ENCODE data around the gene APBB3.
"Not testable (repeated sequence)": the region's sequence is repeated elsewhere in the genome, so short reads cannot be mapped to it uniquely, and the experiment has no call there.

Gene APBB3, protein sequence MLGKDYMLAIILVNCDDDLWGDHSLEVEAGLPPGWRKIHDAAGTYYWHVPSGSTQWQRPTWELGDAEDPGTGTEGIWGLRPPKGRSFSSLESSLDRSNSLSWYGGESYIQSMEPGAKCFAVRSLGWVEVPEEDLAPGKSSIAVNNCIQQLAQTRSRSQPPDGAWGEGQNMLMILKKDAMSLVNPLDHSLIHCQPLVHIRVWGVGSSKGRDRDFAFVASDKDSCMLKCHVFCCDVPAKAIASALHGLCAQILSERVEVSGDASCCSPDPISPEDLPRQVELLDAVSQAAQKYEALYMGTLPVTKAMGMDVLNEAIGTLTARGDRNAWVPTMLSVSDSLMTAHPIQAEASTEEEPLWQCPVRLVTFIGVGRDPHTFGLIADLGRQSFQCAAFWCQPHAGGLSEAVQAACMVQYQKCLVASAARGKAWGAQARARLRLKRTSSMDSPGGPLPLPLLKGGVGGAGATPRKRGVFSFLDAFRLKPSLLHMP

GRCh38 chr5:140564196-140565023, at the start of gene APBB3, which contains the start of gene SLC35A4:
Gene APBB3, minus strand, starts transcription at chr5:140564598. Its CDS starts 353 bp downstream, at chr5:140564245.
Gene SLC35A4, plus strand, starts transcription at chr5:140564828. Its CDS starts 2,342 bp downstream, at chr5:140567170.
- DNase-seq (ENCODE audit: low read depth in 2 of 2), result peak; percentile 96 to 97

DNA sequence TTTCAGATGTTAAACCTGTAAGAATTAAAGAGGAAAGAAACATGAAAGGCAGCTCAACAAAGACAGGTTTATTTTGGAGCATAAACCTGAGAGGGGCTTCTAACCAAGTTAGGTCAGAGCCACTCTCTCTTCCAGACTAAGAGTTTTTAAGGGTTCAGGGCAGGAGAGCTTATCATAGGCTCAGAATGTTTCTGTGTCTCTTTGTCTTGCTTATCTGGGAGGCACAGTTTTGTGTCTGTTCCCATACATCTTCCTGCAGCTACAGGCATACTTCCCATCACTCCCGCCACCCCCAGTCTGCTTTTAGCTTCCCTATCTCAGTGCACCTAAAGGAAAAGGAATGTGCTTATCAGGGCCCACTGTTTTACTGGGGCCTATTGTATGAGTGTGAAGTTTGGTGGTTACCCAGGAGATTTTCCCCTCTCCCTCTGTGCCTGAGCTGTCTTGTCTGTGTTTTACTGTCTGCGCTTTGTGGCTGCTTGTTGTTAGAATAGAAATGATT, 46.7 kb upstream of the APBB3 start:
- no peak for DNase-seq (ENCODE audit: low read depth in 2 of 2)

DNA sequence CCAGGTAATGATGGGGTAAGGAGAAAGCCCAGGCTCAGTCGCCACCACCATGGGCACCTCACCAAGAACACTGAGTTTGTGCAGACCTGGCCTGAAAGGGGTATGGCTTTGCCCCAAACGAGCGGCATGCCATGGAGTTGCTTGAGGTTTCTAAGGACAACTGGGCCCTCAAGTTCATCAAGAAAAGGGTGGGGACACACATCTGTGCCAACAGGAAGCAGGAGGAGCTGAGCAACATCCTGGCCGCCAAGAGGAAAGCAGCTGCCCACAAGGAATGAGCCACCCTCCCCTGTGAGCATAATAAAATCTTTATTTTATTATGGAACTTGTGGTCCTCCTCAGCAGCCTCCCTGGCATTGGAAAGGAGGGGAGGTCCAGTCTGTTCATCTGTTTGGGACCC, 44.7 kb upstream of the APBB3 start:
- no peak for DNase-seq (ENCODE audit: low read depth in 2 of 2)

GRCh38 chr5:140608722-140609121, 44.3 kb upstream of the APBB3 start:
- no peak for DNase-seq (ENCODE audit: low read depth in 2 of 2)

DNA sequence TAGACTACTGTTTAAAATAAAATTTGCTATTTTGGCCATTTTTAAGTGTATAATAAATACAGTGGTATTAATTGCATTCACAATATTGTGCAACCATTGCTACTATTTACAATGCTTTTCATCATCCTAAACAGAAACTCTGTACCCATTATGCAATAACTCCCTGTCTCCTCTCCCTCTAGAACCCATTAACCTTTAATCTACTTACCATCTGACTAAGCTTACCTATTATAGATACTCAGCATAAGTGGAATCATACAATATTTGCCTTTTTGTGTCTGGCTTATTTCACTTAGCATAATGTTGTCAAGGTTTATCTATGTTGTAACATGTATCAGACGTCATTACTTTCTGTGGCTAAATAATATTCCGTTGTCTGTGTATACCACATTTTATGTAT, 42.6 kb upstream of the APBB3 start:
- no peak for DNase-seq (ENCODE audit: low read depth in 2 of 2)

DNA sequence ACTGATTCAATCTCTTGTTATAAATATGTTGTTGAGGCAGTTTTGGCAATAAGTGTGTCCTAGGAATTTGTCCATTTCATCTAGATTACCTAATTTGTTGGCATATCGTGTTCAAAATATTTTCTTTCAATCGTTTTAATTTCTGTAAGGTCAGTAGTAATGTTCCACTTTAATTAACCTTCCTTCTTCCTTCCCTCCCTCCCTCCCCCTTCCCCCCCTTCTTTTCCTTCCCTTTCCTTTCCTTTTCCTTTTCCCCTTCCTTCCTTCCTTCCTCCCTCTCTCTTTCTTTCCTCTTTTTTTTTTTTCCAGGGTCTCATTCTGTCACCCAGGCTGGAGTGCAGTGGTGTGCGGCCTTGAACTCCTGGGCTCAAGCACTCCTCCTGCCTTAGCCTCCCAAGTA, 41.5 kb upstream of the APBB3 start:
- DNase-seq (ENCODE audit: low read depth in 2 of 2), result no peak

DNA sequence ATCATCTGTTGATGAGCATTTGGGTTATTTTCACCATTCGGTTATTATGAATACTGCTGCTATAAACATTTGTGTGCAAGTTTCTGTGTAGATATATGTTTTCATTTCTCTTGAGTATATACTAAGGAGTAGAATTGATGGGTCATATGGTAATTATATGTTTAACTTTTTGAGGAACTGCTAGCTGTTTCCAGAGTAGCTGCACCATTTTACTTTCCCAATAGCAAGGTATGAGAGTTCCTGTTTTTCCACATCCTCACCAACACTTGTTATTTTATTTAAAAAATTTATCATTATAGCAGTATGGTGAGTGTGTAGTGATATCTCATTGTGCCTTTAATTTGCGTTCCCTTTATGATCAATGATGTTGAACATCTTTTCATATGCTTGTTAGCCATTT, 39.3 kb upstream of the APBB3 start:
- DNase-seq (ENCODE audit: low read depth in 2 of 2), result no peak

- DNase-seq (ENCODE audit: low read depth in 2 of 2), result not testable (repeated sequence)
These were observed 39.0 kb upstream of the APBB3 start for GRCh38 chr5:140603446-140603698.

- DNase-seq (ENCODE audit: low read depth in 2 of 2), result no peak
These were observed 37.7 kb upstream of the APBB3 start for GRCh38 chr5:140602147-140602546.

- no peak for DNase-seq (ENCODE audit: low read depth in 2 of 2)
These were observed 35.7 kb upstream of the APBB3 start for GRCh38 chr5:140600096-140600495.

DNA sequence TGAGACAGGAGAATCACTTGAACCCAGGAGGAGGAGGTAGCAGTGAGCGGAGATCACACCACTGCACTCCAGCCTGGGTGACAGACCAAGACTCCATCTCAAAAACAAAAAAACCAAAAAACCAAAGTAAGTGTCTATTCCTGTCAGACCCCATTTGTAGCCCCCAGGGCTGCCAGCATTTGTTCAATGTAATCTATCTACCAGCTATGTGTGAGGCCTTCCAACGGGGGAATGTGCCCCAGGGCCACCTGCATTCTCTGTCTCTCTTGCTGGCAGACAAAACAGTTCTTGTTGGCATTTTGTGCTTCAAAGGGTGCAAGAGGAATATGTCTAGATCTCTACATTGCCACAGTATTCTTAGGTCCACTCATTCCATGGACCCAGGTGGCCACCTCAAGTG, 34.4 kb upstream of the APBB3 start:
- no peak for DNase-seq (ENCODE audit: low read depth in 2 of 2)

DNA sequence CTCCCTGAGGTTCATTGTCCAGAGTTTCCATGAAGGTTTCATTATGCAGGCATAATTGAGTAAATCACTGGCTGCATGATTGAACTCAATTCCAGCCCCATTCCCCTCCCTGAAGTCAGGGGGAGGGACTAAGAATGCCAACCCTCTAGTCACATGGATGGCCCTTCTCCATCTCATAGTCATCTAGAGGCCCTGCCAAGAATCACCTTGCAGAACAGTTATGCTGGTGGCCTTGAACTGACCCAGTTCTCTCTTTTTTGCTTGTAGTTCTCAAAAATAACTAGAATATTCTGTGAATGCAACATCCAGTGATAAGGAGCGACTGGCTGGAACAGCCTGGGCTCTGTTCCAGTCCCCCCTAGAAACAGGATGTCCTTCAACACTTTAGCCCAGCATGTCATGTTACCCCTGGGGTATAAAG, 31.9 kb upstream of the APBB3 start:
- DNase-seq (ENCODE audit: low read depth in 2 of 2), result no peak

GRCh38 chr5:140595538-140596300, 31.3 kb upstream of the APBB3 start:
- no peak for DNase-seq (ENCODE audit: low read depth in 2 of 2)

GRCh38 chr5:140594169-140594568, 29.8 kb upstream of the APBB3 start:
- DNase-seq (ENCODE audit: low read depth in 2 of 2), result no peak

- not testable (repeated sequence) for DNase-seq (ENCODE audit: low read depth in 2 of 2)
These were observed 28.7 kb upstream of the APBB3 start for GRCh38 chr5:140593070-140593469.

DNA sequence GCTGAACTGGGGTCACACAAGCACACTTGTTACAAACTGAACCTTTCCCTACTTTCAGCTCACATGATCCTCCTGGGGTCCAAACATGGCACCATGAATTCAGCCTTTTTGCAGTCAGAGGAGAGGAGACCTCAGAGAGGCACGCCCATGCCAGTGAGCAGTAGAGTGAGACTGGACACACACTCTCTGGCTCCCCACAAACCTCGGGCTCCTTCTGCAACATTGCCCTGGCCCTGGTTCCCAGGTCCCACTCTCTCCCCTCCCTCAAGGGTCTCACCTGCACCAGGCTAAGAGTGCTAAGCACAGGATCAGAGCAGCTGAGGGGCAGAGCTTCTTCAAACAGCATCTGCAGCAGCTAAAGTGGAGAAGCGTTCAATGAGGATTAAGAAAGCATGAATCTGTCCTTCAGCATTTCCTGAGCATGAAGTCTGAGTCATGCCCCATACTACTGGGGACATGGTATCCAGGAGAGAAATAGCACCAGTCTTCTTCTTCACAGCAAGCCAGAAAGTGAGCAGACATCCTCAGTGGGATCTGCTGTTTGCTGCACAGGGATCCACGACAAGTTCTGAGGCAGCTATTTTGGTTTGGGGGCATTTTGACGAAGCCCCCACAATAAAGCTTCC, 27.5 kb upstream of the APBB3 start:
- DNase-seq (ENCODE audit: low read depth in 2 of 2), result no peak

DNA sequence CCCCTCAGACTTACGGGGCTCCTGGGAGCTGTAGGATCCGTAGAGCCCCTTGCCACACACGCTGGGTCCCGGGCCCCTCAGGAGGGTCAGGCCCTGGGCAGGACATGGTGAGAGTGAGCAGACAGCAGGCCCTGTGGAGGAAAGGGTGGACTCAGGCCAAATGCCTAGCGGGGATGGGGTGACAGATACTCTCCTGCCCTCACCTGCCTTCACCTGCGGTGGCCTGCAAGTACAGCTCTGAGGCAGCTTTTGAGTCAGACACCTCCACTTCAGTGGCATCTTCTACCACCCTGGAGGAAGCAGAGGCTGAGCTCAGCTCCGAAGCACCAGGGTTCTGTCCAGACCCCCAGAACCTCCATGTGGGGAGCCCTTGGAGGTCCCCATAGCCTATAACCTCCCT, 26.5 kb upstream of the APBB3 start:
- no peak for DNase-seq (ENCODE audit: low read depth in 2 of 2)

GRCh38 chr5:140588311-140589070, 24.1 kb upstream of the APBB3 start:
- no peak for DNase-seq (ENCODE audit: low read depth in 2 of 2)

DNA sequence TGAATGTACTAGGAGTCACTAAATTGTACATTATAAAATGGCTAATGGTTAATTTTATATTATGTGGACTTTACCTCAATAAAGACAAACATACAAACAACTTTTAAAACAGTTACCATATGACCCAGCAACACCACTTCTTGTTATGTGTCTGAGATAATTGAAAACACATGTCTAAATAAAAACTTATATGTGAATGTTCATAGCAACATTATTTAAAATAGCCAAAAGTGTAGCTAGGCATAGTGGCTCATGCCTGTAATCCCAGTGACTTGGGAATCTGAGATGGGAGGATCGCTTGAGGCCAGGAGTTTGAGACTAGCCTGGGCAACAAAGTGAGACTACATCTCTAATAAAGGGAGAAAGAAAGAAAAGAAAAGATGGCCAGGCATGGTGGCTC, 23.1 kb upstream of the APBB3 start:
- no peak for DNase-seq (ENCODE audit: low read depth in 2 of 2)

- DNase-seq (ENCODE audit: low read depth in 2 of 2), result not testable (repeated sequence)
These were observed 14.9 kb upstream of the APBB3 start for GRCh38 chr5:140579188-140579747.

Measured in stimulated activated CD8-positive, alpha-beta memory T cell treated with anti-CD3 and anti-CD28 coated beads, Interleukin-15, amount 100 ng/mL, for 4 hours (primary cell).